Upper lobe of left lung (tissue), 6 donors: ENCODE measurements around the gene POLN. TPM values are rescaled to one million over a fixed set of nuclear protein-coding genes. Genes with fewer than 3 reads are reported as not detected.

ENCODE experiments used
- ATAC-seq, 2 donors: fragments of 200-7000 bp; cut with Tn5 transposase; one replicate each; pipeline ENCODE4 v1.9.1; 2022; ENCODE audit warnings: mild to moderate bottlenecking in 2 of 2, moderate library complexity in 2 of 2; ENCODE audit not compliant: low FRiP score in 2 of 2
- DNase-seq, 2 donors: peaks; one replicate each; pipeline ENCODE4 v3.0.0-alpha.2; 2019 to 2020
- H3K27ac ChIP-seq, 4 donors: fragments of 200-600 bp; sonication (generic); one replicate each; pipeline ENCODE4 v1.5.1; 2016 to 2019
- H3K27me3 ChIP-seq, 4 donors: fragments of 200-600 bp; sonication (generic); one replicate each; pipeline ENCODE4 v1.5.1; 2017 to 2019
- H3K36me3 ChIP-seq, 4 donors: fragments of 200-600 bp; sonication (generic); one replicate each; pipeline ENCODE4 v1.5.1; 2016 to 2019
- H3K4me1 ChIP-seq, 4 donors: fragments of 200-600 bp; sonication (generic); one replicate each; pipeline ENCODE4 v1.5.1; 2018 to 2019
- H3K4me3 ChIP-seq, 4 donors: fragments of 200-600 bp; sonication (generic); one replicate each; pipeline ENCODE4 v1.5.1; 2017 to 2019; ENCODE audit warnings: mild to moderate bottlenecking in 2 of 4, moderate library complexity in 1 of 4
- H3K9me3 ChIP-seq, 4 donors: fragments of 200-600 bp; sonication (generic); one replicate each; pipeline ENCODE4 v1.5.1; 2018 to 2019
- EP300 ChIP-seq, 4 donors: sonication (generic); formaldehyde crosslinking; IDR thresholded peaks; one replicate each; pipeline ENCODE4 v1.5.1; 2017; ENCODE audit warnings: antibody characterized with exemption in 4 of 4, control low read depth in 2 of 4
- POLR2A ChIP-seq, 4 donors: fragments of 450-650 bp; IDR thresholded peaks; one replicate each; pipeline ENCODE4 v1.5.1; 2016 to 2017; ENCODE audit warnings: antibody characterized with exemption in 4 of 4, mild to moderate bottlenecking in 2 of 4
- POLR2AphosphoS5 ChIP-seq, 2 donors: sonication (generic); formaldehyde crosslinking; IDR thresholded peaks; one replicate each; pipeline ENCODE4 v1.5.1; 2017; ENCODE audit warnings: antibody characterized with exemption in 2 of 2
- WGBS, 2 donors: methylation state at CpG; one replicate each; pipeline ENCODE4 v1.1.5; 2017 to 2018; 5-methylcytosine and 5-hydroxymethylcytosine counted together
- total RNA-seq, 6 donors: library from RNA; depleted of rRNA in 4 of 6; stranded (reverse); fragments of >200 nt in 4 of 6; gene quantifications; one replicate each; pipeline versions ENCODE4 v1.1.0 to v1.2.1, GENCODE V29; 2016 to 2021
- TF ChIP-seq, protein P1 (sequence below), 6 experiments: fragments of 450-650 bp in 4 of 6; fragments of 200-600 bp in 2 of 6; sonication (generic) in 2 of 6; IDR thresholded peaks; one replicate each; pipeline ENCODE4 v1.5.1; 2016 to 2019; ENCODE audit warnings: antibody characterized with exemption in 6 of 6
- donor health status: DM: no; HTN: no; CAD: no; lungs with moderate emphysema.
- donor health status: DM: no; HTN: yes; CAD: no; lungs with severe emphysema.

POLN gene
- total RNA-seq, 6 donors from 2014 or later = 0.89 to 5.5 (median 2.6) TPM

DNA sequence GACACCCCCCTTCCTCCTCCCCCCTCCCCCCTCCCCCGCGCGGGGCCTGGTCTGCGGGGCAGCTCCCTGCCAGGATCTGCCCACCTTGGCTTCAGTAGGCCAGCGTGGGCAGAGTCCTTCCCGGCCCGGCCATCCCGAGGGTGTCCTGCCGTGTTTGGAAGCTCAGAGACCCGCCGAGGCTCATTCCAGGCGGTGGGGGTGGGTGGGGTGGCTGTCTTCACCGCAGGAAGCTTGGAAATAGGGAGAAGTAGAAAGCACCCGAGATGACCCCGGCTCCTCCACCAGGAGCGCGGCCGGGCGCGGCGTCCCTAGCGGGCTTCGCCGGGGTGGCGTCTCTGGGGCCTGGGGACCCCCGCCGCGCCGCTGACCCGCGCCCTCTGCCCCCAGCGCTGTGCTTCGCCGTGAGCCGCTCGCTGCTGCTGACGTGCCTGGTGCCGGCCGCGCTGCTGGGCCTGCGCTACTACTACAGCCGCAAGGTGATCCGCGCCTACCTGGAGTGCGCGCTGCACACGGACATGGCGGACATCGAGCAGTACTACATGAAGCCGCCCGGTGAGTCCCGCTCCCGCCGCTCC is 181.2 kb downstream of the POLN start:
- peaks cover 2 to 34% (median 25%) of the 10 kb centered on the region in 4 donors for H3K27me3 ChIP-seq
- TF ChIP-seq, protein P1, sequence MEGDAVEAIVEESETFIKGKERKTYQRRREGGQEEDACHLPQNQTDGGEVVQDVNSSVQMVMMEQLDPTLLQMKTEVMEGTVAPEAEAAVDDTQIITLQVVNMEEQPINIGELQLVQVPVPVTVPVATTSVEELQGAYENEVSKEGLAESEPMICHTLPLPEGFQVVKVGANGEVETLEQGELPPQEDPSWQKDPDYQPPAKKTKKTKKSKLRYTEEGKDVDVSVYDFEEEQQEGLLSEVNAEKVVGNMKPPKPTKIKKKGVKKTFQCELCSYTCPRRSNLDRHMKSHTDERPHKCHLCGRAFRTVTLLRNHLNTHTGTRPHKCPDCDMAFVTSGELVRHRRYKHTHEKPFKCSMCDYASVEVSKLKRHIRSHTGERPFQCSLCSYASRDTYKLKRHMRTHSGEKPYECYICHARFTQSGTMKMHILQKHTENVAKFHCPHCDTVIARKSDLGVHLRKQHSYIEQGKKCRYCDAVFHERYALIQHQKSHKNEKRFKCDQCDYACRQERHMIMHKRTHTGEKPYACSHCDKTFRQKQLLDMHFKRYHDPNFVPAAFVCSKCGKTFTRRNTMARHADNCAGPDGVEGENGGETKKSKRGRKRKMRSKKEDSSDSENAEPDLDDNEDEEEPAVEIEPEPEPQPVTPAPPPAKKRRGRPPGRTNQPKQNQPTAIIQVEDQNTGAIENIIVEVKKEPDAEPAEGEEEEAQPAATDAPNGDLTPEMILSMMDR (IDR thresholded peaks at IDR 0.05) = no peak
- no peak for TF ChIP-seq EP300 (IDR thresholded peaks at IDR 0.05)
- no peak for TF ChIP-seq POLR2AphosphoS5 (IDR thresholded peaks at IDR 0.05)
- no peak for TF ChIP-seq POLR2A (IDR thresholded peaks at IDR 0.05)
- ATAC-seq = no peak
- DNase-seq = peak in 1 of 2 donors; percentile 82
- no peak overlapping the region for H3K27ac ChIP-seq
- peaks cover 16 to 28% (median 17%) of the 10 kb centered on the region in 4 donors for H3K4me1 ChIP-seq
- WGBS, 2 donors = 7 to 53% methylated on average over 11 to 29 of the region's 54 CpGs
- H3K9me3 ChIP-seq = no peaks in the 10 kb centered on the region
- no peaks in the 10 kb centered on the region for H3K36me3 ChIP-seq
- no peak overlapping the region for H3K4me3 ChIP-seq

DNA sequence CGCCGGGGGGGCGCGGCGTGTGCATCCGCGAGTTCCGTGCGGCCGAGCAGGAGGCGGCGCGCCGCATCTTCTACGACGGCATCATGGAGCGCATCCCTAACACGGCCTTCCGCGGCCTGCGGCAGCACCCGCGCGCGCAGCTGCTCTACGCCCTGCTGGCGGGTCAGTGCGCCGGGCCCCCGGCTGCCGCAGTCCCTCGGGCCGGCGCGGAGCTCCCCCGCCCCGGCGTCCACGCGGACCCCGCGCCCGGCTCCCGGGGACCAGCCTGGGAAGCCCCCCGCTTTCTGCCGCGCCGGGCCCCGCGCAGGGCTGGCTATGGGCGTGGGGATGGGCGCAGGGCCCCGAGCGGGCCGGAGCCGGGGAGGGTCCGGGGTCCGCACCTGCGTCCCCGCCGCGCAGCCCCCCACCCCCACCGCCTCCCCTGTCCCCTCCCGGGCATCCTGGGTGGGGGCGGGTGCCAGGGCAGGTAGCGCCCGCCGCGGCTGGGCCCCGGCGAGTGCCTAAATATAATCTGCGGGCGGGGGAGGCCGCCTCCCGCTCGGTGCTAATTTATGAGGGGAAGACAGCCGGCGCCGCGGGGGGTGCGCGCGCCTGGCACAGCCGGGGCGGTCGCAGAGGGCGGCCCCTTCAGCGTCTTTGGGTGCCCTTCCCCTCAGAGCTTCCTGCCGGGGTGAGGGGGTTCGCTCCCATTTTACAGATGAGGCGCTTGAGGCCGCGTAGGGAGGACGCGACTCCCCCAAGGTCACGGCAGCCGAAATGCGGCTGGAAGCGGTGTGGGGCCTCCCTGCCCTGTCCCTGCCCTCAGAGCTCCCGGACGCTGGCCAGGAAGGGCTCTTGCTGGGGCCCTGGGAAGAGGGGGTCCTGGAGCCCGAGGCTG is 182.0 kb downstream of the POLN start:
- DNase-seq (peak in 1 of 2 donors; percentile 83), ATAC-seq (no peak)
- H3K4me1 ChIP-seq = peaks cover 16 to 28% (median 17%) of the 10 kb centered on the region in 4 donors
- 28% methylated on average over 5 of the region's 102 CpGs; no CpG with 5 or more reads in 1 of the 2 donors for WGBS, 2 donors
- H3K27ac ChIP-seq = no peak overlapping the region
- peaks cover 2 to 34% (median 25%) of the 10 kb centered on the region in 4 donors for H3K27me3 ChIP-seq
- peak overlapping the region in 3 of 4 donors; percentile 4 to 49 (median 40) for H3K4me3 ChIP-seq
- TF ChIP-seq POLR2A (IDR thresholded peaks at IDR 0.05) = no peak
- no peak for TF ChIP-seq POLR2AphosphoS5 (IDR thresholded peaks at IDR 0.05)
- TF ChIP-seq, protein P1 (IDR thresholded peaks at IDR 0.05) = no peak
- no peak for TF ChIP-seq EP300 (IDR thresholded peaks at IDR 0.05)
- no peaks in the 10 kb centered on the region for H3K36me3 ChIP-seq
- no peaks in the 10 kb centered on the region for H3K9me3 ChIP-seq

DNA sequence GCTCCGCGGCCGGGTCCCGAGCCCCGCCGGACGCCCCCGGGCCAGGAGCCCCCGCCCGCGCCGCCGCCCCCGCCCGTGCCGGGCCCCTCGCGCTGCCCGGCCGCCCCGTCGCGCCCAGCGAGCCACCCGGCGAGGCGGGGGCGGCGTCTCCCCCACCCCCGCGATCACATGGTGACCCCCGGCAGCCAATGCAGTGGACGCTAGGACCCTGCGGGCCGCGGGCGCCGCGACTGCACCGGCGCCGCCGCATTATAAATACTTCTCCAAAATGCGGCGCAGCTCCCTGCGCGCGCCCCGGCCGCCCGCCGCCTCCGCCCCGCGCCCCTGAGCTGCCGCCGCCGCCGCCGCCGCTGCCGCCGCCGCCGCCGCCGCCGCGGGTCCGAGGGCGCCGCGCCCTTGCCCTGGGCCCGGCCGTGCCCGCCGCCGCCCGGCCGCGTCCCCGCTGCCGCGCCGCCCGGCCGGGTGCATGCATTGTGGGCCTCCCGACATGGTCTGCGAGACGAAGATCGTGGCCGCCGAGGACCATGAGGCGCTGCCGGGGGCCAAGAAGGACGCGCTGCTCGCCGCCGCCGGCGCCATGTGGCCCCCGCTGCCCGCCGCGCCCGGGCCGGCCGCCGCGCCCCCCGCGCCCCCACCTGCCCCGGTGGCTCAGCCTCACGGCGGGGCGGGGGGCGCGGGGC is 182.7 kb downstream of the POLN start, which contains the start of gene NAT8L:
Gene NAT8L, plus strand, starts transcription at position 282 of the 680 bp plus-strand sequence. Its CDS starts 185 bp downstream, at position 467.
- WGBS, 2 donors = no CpG with 5 or more reads among the region's 119 CpGs
- H3K27me3 ChIP-seq = peaks cover 2 to 34% (median 25%) of the 10 kb centered on the region in 4 donors
- peak in 1 of 2 donors; percentile 45 for ATAC-seq
- peaks cover 16 to 28% (median 17%) of the 10 kb centered on the region in 4 donors for H3K4me1 ChIP-seq
- H3K36me3 ChIP-seq = no peaks in the 10 kb centered on the region
- DNase-seq = peak in 1 of 2 donors; percentile 88
- TF ChIP-seq POLR2A (IDR thresholded peaks at IDR 0.05) (no peak), POLR2AphosphoS5 (IDR thresholded peaks at IDR 0.05) (no peak), EP300 (IDR thresholded peaks at IDR 0.05) (no peak)
- TF ChIP-seq, protein P1 (IDR thresholded peaks at IDR 0.05) = no peak
- no peaks in the 10 kb centered on the region for H3K9me3 ChIP-seq
- H3K4me3 ChIP-seq = peak within 1 kb of the TSS in 3 of 4 donors; percentile 40 to 49 (median 47)
- H3K27ac ChIP-seq = no peak within 1 kb of the TSS

DNA sequence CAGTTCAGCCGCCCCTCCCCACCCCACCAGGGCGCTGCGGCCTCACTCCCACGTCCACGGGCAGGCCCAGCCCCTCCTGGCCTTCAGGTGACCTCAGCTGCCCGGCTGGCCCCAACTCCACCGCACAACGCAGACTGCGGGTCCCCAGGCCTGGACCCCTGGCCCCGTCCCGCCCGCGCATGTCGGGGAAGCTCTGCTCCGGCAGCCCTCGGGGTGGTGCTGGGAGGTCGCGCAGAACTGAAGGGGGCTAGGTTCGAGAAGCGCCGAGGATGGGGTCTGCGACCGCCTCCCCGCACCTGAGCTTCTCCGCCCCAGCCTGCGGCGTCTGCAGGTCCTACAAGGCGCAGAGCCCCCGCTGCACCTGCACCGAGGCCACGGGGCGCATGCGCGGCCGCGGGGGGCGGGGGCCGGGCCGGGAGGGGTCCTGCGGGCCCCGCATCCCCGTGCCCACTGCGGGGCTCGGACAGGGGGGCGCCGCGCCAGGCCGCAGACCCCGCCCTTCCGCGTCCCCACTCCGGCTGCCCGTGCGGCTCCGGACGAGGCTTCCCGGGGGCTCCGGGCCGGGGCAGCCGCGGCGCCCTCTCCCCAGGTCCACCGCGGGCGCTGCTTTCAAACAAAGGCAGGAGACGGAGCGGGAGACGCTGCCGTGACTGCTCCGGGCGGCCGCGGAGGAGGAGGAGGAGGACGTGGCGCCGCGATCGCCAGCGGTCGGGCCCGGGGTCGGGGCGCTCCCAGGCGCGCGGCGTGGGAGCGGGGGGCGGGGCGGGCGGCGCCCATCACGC is 183.5 kb downstream of the POLN start:
- DNase-seq = peak in 1 of 2 donors; percentile 85
- Histone ChIP-seq H3K27ac (no peak overlapping the region), H3K4me1 (peaks cover 16 to 28% (median 17%) of the 10 kb centered on the region in 4 donors), H3K27me3 (peaks cover 2 to 34% (median 25%) of the 10 kb centered on the region in 4 donors), H3K4me3 (peak overlapping the region in 3 of 4 donors; percentile 40 to 49 (median 47)), H3K9me3 (no peaks in the 10 kb centered on the region), H3K36me3 (no peaks in the 10 kb centered on the region)
- WGBS, 2 donors = 3 to 6% methylated on average over 13 to 16 of the region's 93 CpGs
- no peak for TF ChIP-seq POLR2AphosphoS5 (IDR thresholded peaks at IDR 0.05)
- TF ChIP-seq POLR2A (IDR thresholded peaks at IDR 0.05) = no peak
- TF ChIP-seq EP300 (IDR thresholded peaks at IDR 0.05) = no peak
- TF ChIP-seq, protein P1 (IDR thresholded peaks at IDR 0.05) = no peak
- no peak for ATAC-seq
